Activated CD4-positive, CD25-positive, alpha-beta regulatory T cell treated with anti-CD3 and anti-CD28 coated beads, Interleukin-2, amount 50 U/mL, for 72 hours (primary cell): ENCODE data around the gene SIRT3.
"Not testable (repeated sequence)": the region's sequence is repeated elsewhere in the genome, so short reads cannot be mapped to it uniquely, and the experiment has no call there.

Experiments
- DNase-seq: peaks from one replicate; pipeline ENCODE4 v3.0.0; 2021

The SIRT3 gene

DNA sequence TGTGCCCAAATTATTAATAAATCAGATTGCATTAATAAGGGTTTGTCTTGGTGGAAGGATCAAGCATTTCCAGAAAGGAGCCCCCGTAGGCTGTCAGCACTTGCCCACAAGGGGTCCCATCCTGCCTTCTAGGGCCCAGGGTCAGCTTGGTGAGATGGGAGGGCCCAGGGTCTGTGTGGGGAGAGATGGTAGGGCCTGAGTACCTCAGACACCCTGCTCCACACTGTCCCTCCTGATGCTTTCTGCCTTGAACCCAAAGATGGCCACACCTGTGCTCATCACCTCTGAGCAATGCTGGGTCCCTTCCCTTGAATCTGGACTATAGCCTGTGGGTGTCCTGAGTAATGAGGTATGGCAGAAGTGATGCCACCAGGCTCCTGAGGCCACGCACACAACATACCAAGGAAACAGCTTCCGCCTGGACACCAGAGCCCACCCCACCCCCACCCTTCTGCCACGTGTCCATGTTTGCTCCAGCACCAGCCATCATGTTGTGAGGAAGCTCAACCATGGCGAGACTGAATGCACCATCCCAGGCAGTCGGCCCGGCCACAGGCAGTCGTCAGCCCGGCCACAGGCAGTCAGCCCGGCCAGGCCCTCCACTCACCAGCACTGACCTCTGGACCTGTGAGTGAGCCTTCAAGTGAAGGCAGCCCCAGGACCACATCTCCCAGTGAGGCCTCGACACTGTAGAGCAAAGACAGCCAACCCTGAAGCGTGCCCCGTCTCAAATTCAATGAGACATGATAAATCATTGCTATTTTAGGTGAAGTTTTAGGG is 35.7 kb downstream of the SIRT3 start:
- peak; percentile 14 for DNase-seq

DNA sequence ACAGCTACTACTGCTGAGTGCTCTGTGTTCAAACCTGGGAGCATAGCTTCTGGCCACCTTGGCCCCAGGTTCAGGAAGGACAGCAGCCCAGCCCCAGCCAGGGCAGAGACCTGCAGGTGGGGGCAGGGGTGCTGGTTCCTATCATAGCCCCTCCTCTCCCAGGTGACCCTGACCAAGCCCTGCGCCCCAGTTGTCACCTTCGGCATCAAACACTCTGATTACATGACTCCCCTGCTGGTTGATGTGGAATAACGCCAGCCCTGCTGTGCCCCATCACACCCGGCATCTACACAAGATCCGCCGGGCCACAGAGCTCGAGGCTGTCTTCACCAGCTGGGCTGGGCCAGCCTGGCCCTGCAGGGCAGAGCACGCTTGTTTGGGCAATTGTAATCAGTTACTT is 36.4 kb downstream of the SIRT3 start:
- DNase-seq, result peak; percentile 27

DNA sequence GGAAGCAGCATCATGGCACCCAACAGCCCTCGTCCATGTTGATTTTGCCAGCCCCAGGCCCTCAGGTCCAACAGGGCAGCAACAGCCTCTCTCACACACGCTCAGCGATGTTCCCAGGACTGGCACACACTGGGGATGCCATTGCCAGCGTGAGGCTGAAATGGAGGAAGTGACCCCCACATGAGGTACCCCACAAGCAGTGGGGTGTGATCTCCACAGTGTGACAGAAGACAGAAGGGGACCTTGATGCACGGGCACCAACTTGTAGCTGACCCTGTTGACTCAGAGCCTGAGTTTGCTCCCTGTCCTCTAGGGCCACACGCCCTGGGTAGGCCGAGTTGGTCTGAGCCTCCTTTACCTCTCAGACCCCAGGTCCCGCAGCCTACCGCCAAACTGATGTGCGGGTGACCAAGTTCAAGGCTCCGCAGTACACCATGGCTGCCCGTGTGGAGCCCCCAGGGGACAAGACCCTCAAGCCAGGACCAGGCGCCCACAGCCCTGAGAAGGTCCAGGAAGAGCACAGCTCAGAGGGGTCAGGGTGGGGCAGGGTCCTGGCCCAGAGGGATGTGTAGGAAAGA is 37.0 kb downstream of the SIRT3 start:
- DNase-seq, result peak; percentile 20

DNA sequence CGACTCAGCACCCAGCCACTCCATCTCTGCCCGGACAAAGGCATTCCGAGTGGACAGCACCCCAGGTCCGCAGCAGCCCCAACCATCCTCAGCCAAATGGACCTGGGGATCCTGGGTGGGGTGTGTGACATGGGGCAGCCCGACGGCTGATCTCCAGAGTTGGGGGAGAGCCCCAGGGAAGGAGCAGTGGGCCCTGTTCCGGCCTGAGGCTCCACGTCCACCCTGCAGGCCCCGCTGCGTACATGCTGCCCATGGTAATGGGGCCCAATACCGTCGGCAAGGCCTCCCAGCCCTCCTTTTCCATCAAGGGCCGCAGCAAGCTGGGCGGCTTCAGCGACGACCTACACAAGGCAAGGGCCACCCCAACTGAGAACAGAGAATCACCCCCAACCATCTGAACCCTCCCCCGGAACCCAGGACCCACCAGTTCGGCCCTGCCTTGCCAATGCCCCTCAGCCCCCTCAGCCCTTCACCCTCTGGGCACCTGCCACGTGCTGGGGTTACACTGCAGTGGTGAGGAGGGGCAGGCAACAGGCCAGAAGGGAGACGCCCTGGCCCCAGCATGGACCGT is 37.8 kb downstream of the SIRT3 start:
- no peak for DNase-seq

DNA sequence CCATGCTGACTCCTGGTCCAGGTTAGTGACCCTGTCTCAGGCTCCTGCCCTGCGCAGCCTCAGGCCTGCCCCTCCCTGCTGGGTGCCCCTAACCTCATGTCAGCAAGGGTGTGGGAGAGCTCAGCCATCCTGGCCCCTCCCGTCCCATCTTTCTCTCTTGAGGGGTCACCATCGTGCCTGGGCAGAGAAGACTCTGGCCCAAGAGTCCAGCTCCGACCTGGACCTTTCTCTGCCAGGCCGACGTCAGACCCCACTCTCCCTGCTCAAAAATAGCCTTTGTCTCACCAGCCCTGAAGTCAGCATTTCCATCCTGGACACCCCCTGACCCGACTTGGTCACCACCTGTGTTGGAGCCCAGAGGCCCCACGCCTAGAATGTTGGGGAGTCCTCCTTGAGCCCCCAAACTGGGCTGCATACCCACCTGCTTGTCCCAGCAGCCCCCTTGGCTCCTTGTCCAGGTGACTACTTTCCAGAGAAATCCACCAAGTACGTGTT is 38.4 kb downstream of the SIRT3 start:
- DNase-seq, result no peak

DNA sequence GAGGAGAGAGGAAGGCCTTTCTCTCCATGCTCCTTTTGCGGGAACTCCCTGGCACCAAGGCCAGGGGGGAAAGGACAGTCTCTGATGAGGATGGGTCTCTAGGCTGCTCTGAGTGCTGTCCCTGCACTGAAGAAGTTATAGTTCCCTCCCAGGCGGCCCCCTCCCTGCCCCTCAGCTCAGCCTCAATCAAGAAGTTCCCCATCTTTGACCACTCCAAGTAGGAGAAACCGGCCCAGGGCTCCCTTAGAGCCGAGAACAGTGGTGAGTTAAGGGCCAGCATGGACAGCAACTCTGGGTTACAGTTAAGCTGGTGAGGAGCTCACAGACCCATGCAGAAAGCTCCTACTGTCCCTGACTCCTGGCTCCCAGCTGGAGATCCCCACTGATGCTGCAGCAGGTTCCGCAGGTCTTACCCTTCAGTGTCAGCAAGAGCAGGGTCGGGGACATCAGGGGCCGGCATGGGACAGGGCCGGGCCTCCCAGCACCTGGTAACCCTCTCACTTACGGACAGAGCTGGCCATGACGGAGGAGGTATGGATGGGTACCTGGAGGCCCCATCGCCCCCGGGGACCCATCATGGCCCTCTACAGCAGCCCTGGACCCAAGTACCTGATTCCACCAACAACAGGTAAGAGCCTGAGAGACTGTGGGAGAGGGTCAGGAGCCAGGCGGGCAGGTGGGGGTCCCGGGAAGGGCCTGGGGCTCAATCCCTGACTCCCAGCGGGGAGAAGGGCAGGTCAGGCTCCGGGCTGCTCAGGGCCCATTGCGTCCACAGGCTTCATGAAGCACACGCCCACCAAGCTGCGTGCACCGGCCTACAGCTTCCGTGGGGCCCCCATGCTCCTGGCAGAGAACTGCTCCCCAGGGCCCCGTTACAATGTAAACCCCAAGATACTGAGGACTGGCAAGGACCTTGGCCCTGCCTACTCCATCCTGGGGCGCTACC is 39.1 kb downstream of the SIRT3 start:
- no peak for DNase-seq

DNA sequence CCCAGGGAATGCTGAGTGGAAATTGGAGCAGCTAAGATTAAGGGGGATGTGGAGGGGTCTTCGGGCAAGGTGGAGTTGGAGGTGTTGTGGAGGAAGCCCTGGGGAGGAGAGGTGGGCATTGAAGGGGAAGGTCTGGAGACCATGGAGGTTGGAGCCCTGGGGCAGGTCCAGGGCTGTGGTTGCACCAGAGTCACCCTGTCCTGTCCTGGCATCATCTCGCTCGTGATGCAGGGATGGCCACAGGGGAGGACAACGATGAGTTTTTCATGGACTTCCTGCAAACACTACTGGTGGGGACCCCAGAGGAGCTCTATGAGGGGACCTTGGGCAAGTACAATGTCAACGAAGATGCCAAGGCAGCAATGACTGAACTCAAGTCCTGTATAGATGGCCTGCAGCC is 42.7 kb downstream of the SIRT3 start:
- not testable (repeated sequence) for DNase-seq

DNA sequence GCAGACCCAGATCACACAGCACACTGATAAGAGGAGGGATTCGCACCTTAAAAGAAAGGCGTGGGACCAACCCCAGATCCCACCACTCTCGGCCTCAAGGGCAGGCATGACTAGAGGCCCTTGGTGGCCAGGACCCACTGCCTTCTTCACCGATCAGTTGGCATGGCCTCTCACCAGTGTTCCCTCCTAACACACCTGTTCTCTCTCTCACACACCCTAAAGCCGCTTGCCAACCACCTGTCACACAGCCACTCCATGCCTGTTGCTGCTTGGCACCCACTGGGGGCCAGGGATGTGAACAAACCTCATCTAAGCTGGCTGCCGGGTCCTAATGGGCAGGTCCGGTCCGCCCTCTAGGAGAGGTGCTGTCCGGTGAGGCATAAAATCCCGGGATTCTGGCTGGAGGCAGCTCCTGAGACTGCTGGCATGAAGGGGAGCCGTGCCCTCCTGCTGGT is 43.4 kb downstream of the SIRT3 start, which contains the start of gene SCGB1C1:
TSS of gene SCGB1C1 (plus strand) at position 405 of the 455 bp plus-strand sequence. CDS start at position 427, 22 bp downstream.
- not testable (repeated sequence) for DNase-seq

DNA sequence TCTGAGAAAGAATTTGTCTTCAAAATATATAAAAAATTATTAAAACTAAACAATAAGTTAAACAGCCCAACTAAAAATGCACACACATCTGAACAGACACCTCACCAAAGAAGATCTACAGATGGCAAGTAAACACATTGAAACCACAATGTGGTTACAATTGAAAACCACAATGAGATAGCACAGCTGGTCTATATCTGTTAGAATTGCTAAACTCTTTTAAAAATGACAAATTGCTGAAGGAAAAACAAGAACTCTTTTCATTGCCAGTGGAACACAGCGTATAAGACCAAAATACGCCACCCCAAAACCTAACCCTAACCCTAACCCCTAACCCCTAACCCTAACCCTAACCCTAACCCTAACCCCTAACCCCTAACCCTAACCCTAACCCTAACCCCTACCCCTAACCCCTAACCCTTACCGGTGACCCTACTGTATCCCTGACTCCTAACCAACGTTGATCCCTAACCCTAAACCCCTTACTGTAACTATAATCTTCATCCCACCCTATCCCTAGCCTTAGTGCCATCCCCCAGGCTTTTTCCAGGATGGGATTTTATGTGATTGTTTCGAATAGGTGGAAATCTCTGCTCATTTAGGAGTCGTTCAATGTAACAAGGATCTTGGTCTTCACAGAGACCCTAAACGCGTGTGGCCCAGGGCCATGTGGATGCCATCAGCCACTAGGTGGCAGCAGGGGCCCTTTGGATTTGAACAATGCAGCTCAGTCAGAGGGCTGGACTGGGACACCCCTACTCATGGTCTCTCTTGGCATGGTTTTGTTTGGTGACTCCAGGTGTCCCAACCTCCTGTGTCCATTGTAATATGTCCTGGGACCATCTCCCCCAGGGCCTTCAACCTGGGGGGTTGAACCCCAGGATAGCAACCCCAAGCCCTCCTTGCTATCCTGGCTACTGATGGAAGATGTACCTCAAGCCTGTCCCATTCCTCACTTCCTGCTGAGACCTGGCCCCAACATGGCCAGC is 44.4 kb downstream of the SIRT3 start:
- peak; percentile 40 for DNase-seq

DNA sequence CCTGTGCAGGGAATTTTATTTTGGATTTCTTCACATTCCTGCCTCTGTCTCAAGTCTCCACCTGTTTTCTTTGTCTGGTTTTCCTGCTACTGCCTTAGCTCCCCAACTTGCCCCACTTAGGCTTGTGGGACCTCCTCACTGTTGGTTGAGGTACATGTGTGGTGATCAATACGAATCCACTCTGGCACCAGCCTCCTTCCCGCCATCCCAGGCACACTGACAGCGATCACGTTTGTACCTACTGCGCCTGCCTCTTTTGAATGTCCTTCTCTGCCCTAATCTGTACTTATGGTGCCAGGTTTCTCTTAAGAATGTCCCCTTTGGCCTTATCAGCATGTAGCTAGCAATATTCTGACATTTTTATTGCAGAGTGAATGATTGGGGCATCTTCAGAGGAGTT is 45.6 kb downstream of the SIRT3 start:
- DNase-seq, result not testable (repeated sequence)

DNA sequence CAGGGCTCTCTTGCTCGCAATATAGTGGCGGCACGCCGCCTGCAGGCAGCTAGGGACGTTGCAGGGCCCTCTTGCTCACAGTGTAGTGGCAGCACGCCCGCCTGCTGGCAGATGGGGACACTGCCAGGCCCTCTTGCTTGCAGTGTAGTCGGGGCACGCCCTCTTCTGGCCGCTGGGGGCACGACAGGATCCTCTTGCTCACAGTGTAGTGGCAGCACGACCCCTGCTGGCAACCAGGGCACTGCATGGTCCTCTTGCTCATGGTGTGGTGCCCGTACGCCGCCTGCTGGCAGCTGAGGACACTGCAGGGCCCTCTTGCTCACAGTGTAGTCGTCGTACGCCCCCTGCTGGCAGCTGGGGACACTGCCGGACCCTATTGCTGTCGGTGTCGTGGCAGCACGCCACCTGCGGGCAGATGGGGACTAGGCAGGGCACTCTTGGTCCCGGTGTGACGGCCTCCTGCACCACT is 46.3 kb downstream of the SIRT3 start:
- DNase-seq, result peak; percentile 58

DNA sequence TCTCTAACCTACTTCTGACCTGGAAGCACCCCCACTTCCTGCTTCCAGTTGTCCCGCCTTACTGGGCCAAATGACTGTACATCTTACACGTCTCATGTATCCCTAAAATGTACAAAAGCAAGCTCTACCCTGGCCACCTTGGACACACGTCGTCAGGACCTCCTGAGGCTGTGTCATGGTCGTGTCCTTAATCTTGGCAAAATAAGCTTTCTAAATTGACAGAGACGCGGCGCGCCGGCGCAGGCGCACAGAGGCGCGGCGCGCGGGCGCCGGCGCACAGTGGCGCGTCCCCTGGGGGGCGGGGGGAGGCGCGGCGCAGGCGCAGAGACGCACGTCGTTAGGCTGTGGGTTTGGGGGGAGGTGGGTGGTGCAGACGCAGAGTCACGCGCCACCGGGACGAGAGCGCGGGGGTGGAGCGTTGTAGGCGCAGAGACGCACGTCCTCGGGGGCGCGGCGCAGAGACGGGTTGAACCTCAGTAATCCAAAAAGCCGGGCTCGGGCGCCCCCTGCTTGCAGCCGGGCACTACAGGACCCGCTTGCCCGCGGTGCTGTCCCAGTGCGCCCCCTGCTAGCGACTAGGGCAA is 46.9 kb downstream of the SIRT3 start:
- peak; percentile 30 for DNase-seq

DNA sequence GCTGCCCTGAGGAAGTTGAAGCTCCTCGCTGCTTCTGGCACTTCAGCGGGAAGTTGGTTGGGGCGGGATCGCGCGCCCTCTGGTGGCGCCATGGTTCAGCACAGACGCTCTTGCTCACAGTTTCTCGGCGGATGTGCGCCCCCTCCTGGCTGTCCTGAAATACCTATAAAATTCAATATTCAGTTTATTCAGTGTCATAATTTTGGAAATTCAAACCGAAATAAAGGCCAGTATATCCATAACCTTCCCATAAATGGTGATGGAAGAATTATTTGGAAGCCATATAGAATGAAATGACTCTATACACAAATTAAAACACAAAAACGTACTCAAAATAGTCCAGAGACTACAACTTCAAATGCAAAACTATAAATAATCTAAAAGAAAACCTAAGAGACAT is 55.9 kb downstream of the SIRT3 start:
- not testable (repeated sequence) for DNase-seq
